SK-N-SH (cell line): ENCODE measurements around the gene POLR1C. TPM values are rescaled to one million over a fixed set of nuclear protein-coding genes. Genes with fewer than 3 reads are reported as not detected.

Experiments used
- CTCF ChIA-PET: fragments of 300-600, 350-600 bp; formaldehyde crosslinking; extraction: SDS; loops from one replicate; lab custom pipeline; 2021; lab: Yijun Ruan, JAX
- POLR2A ChIA-PET: fragments of 350-600 bp; sonication (Branson Sonifier 250); formaldehyde crosslinking; extraction: SDS; loops from one replicate; lab custom pipeline; 2020; ENCODE audit warnings: antibody characterized with exemption, inconsistent platforms; lab: Yijun Ruan, JAX
- DNase-seq: peaks from one replicate; pipeline ENCODE4 v3.0.0; 2012
- H2AFZ ChIP-seq: fragments of 200-600 bp; sonication (generic); 2 replicates; pipeline ENCODE4 v1.8.1; 2016; ENCODE audit warnings: antibody characterized with exemption, mild to moderate bottlenecking, low read depth
- H3F3A ChIP-seq: fragments of 200-600 bp; sonication (generic); replicated peaks from 2 replicates; pipeline ENCODE3; 2016; ENCODE audit warnings: antibody characterized with exemption, mild to moderate bottlenecking; ENCODE audit not compliant: insufficient read depth
- H3K27ac ChIP-seq, 2 experiments: fragments of 200-500 bp in 1 of 2; fragments of 200-600 bp in 1 of 2; sonication (Bioruptor generic) in 1 of 2; sonication (generic), shearing (Covaris generic) in 1 of 2; 2 replicates each; pipeline versions ENCODE4 v1.5.1 to v1.6.1; 2014 to 2016; ENCODE audit warnings: low read depth in 2 of 2, inconsistent platforms in 1 of 2, low read length in 1 of 2, mild to moderate bottlenecking in 1 of 2, mixed read lengths in 1 of 2
- H3K27me3 ChIP-seq: fragments of 200-600 bp; sonication (generic), shearing (Covaris generic); 2 replicates; pipeline ENCODE4 v1.6.1; 2016; ENCODE audit warnings: mixed run types; ENCODE audit not compliant: insufficient read depth
- H3K36me3 ChIP-seq, 2 experiments: fragments of 200-500 bp in 1 of 2; fragments of 200-600 bp in 1 of 2; sonication (Bioruptor generic) in 1 of 2; sonication (generic) in 1 of 2; replicated peaks in 1 of 2; 2 replicates each; pipeline versions ENCODE3 to v1.5.1; 2014 to 2016; ENCODE audit warnings: low read length in 1 of 2, mild to moderate bottlenecking in 1 of 2; ENCODE audit not compliant: insufficient read depth in 2 of 2, control insufficient read depth in 1 of 2
- H3K4me1 ChIP-seq, 2 experiments: fragments of 200-500 bp in 1 of 2; fragments of 200-600 bp in 1 of 2; sonication (Bioruptor generic) in 1 of 2; sonication (generic), shearing (Covaris generic) in 1 of 2; 2 replicates each; pipeline versions ENCODE4 v1.5.1 to v1.6.1; 2014 to 2016; ENCODE audit warnings: low read depth in 1 of 2, low read length in 1 of 2, mixed run types in 1 of 2; ENCODE audit not compliant: insufficient read depth in 2 of 2, control insufficient read depth in 1 of 2
- H3K4me2 ChIP-seq: fragments of 200-600 bp; sonication (generic), shearing (Covaris generic); 2 replicates; pipeline ENCODE4 v1.6.1; 2017; ENCODE audit warnings: mixed run types
- H3K4me3 ChIP-seq, 2 experiments: fragments of 200-500 bp in 1 of 2; fragments of 200-600 bp in 1 of 2; sonication (Bioruptor generic) in 1 of 2; sonication (generic), shearing (Covaris generic) in 1 of 2; 2 replicates each; pipeline versions ENCODE4 v1.5.1 to v1.8.1; 2014 to 2016; ENCODE audit warnings: low read depth in 2 of 2, inconsistent platforms in 1 of 2, low read length in 1 of 2, mild to moderate bottlenecking in 1 of 2, mixed read lengths in 1 of 2, moderate library complexity in 1 of 2
- H3K79me2 ChIP-seq: fragments of 200-600 bp; sonication (generic); 2 replicates; pipeline ENCODE4 v1.8.1; 2017; ENCODE audit warnings: mild to moderate bottlenecking; ENCODE audit not compliant: insufficient read depth
- H3K9ac ChIP-seq: fragments of 200-600 bp; sonication (generic); 2 replicates; pipeline ENCODE4 v1.6.1; 2017; ENCODE audit warnings: mixed run types
- H3K9me2 ChIP-seq: fragments of 200-600 bp; sonication (generic); 2 replicates; pipeline ENCODE4 v1.6.1; 2017; ENCODE audit warnings: mixed run types
- H3K9me3 ChIP-seq: fragments of 200-600 bp; sonication (generic); 2 replicates; pipeline ENCODE4 v1.6.1; 2017; ENCODE audit warnings: mixed run types, mild to moderate bottlenecking, moderate library complexity
- H4K20me1 ChIP-seq: fragments of 200-600 bp; sonication (generic); 2 replicates; pipeline ENCODE4 v1.6.1; 2017; ENCODE audit warnings: mild to moderate bottlenecking, mixed run types; ENCODE audit not compliant: insufficient read depth
- CHD2 ChIP-seq: fragments of 150-350 bp; IDR thresholded peaks from 2 replicates; pipeline ENCODE4 v1.6.1; 2018; ENCODE audit warnings: low read length; ENCODE audit not compliant: partially characterized antibody
- ELF1 ChIP-seq: IDR thresholded peaks from 2 replicates; pipeline ENCODE4 v1.4.0; 2012
- EP300 ChIP-seq, 2 experiments: IDR thresholded peaks; 2 replicates each; pipeline versions ENCODE4 v1.4.0 to v1.6.1; 2012; ENCODE audit warnings: borderline replicate concordance in 1 of 2, low read depth in 1 of 2, low read length in 1 of 2
- EZH2phosphoT487 ChIP-seq: fragments of 200-600 bp; sonication (generic); IDR thresholded peaks from 2 replicates; pipeline ENCODE4 v1.6.1; 2017; ENCODE audit warnings: low read depth, mixed run types, mild to moderate bottlenecking, antibody characterized with exemption, moderate library complexity, borderline replicate concordance
- FOXJ3 ChIP-seq: sonication (generic); formaldehyde crosslinking; IDR thresholded peaks from 2 replicates; pipeline ENCODE4 v1.5.1; 2020; ENCODE audit warnings: mild to moderate bottlenecking, missing genetic modification reagents
- IRF3 ChIP-seq: fragments of 150-350 bp; IDR thresholded peaks from 2 replicates; pipeline ENCODE4 v1.6.1; 2016; ENCODE audit warnings: mild to moderate bottlenecking, low read depth, low read length
- JUND ChIP-seq: IDR thresholded peaks from 2 replicates; pipeline ENCODE4 v1.4.0; 2012
- MEF2A ChIP-seq: IDR thresholded peaks from 2 replicates; pipeline ENCODE4 v1.4.0; 2012; ENCODE audit warnings: low read depth, borderline replicate concordance
- MXI1 ChIP-seq: IDR thresholded peaks from 2 replicates; pipeline ENCODE4 v1.6.1; 2012; ENCODE audit warnings: mild to moderate bottlenecking, low read depth, low read length, improper control_type of control experiment
- PBX3 ChIP-seq: IDR thresholded peaks from 2 replicates; pipeline ENCODE4; 2012
- RAD21 ChIP-seq: IDR thresholded peaks from 2 replicates; pipeline ENCODE4 v1.6.1; 2012; ENCODE audit warnings: mild to moderate bottlenecking, low read length
- RCOR1 ChIP-seq: fragments of 150-350 bp; IDR thresholded peaks from 2 replicates; pipeline ENCODE4 v1.6.1; 2017; ENCODE audit warnings: antibody characterized with exemption, low read length
- REST ChIP-seq: IDR thresholded peaks from 2 replicates; pipeline ENCODE4 v1.6.1; 2012; ENCODE audit warnings: mild to moderate bottlenecking, low read depth, low read length, moderate library complexity
- RFX5 ChIP-seq: IDR thresholded peaks from 2 replicates; pipeline ENCODE4 v1.6.1; 2012; ENCODE audit warnings: mild to moderate bottlenecking, improper control_type of control experiment, low read length
- SMC3 ChIP-seq: IDR thresholded peaks from 2 replicates; pipeline ENCODE4 v1.6.1; 2012; ENCODE audit warnings: low read depth, low read length, improper control_type of control experiment
- TAF1 ChIP-seq: IDR thresholded peaks from 2 replicates; pipeline ENCODE4 v1.6.1; 2012; ENCODE audit warnings: low read depth, mild to moderate bottlenecking, low read length, moderate library complexity, borderline replicate concordance
- TEAD4 ChIP-seq: IDR thresholded peaks from 2 replicates; pipeline ENCODE4 v1.4.0; 2012; ENCODE audit warnings: mild to moderate bottlenecking, borderline replicate concordance; ENCODE audit not compliant: insufficient read depth
- WGBS: methylation state at CpG from one replicate; pipeline ENCODE4 v1.1.6; 2017; ENCODE audit warnings: low lambda C conversion rate; 5-methylcytosine and 5-hydroxymethylcytosine counted together
- polyA plus RNA-seq, 3 experiments: library from polyadenylated mRNA; depleted of rRNA; stranded (reverse); fragments of >200 nt; gene quantifications; 2 replicates each; pipeline ENCODE4 v1.2.3, GENCODE V29; 2012

The POLR1C gene
- polyA plus RNA-seq, 1 of the 3 experiments (the other 2 are of a cell fraction) = 59.1 TPM

DNA sequence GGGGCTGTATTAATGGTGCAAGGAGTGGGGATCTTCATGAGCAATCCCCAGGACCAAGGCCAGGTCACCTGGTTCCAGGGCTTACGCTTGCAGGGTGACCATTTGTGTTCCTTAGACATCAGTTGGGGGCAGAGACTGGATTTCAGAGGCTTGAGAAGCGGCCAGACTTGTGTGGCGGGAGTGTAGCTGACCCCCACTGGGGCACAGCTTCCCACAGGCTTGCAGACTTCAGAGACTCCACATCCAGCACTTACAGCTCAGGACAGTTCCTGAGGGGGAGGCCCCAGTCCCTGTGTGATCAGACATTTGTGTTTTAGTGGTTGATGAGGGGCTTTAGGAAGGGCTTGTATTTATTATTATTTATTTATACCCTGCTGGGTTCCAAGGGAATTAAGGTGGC, 24.2 kb upstream of the POLR1C start:
- H3K36me3 ChIP-seq = peaks cover 0 to under 1% of the 10 kb centered on the region in 2 experiments
- H2AFZ ChIP-seq = no peak overlapping the region
- no peaks in the 10 kb centered on the region for H3K27me3 ChIP-seq
- no peaks in the 10 kb centered on the region for H3K9me2 ChIP-seq
- TF ChIP-seq IRF3 = no peak
- peak; percentile 51; the same call in 1 of the 2 replicates for TF ChIP-seq REST
- H3K4me3 ChIP-seq = no peak overlapping the region
- peak overlapping the region in 1 of 2 experiments; percentile 80; a peak in 2 of 4 replicates for H3K27ac ChIP-seq
- no peak overlapping the region for H3K9ac ChIP-seq
- WGBS = no CpG with 5 or more reads among the region's 3 CpGs
- H3K9me3 ChIP-seq = no peaks in the 10 kb centered on the region
- H3K79me2 ChIP-seq = peaks cover 25% of the 10 kb centered on the region; the same call in 1 of the 2 replicates
- DNase-seq = no peak
- H3K4me2 ChIP-seq = no peak overlapping the region
- ChIA-PET CTCF (interaction anchor here (1.2 to 22.4 kb wide), 5 partner anchors 14 to 264 kb away, joined by 3 to 382 read pairs (median 22); partner anchors contain the start of genes DLK2, DNPH1 and LRRC73), POLR2A (interaction anchor here (0.9 to 2.1 kb wide), 2 partner anchors 14 to 15 kb away, joined by 3 to 8 read pairs (median 4); partner anchors contain the start of gene TJAP1)
- H3F3A ChIP-seq = no peaks in the 10 kb centered on the region
- H3K4me1 ChIP-seq = peaks cover 24 to 43% of the 10 kb centered on the region in 2 experiments
- peaks cover 35% of the 10 kb centered on the region; the same call in 1 of the 2 replicates for H4K20me1 ChIP-seq

DNA sequence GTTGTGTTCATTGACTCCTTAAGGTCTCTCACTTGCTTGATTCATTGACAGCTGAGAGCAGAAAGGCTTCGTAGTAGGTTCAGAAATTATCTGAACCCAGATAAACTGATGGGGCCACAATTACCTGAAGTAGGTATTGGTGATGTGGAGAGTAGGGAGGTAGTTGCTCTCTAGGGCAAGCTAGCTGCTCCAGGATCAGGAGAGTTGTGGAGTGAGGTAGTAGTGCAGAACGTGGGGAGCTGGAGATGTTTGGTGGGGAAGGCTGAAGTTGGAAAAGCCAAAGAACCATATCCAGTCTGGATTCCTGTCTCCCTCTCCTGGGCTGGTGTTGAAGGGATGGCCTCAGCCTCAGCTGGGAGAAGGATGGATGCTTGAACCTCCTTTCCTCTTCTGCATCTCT, 23.7 kb upstream of the POLR1C start:
- DNase-seq = no peak
- H2AFZ ChIP-seq = no peak overlapping the region
- no peaks in the 10 kb centered on the region for H3K9me2 ChIP-seq
- H3K27me3 ChIP-seq = no peaks in the 10 kb centered on the region
- CTCF ChIA-PET = interaction anchor here (0.8 to 22.4 kb wide), 6 partner anchors 13 to 264 kb away, joined by 3 to 382 read pairs (median 13); partner anchors contain the start of genes DLK2, DNPH1 and LRRC73
- peaks cover 19 to 43% of the 10 kb centered on the region in 2 experiments for H3K4me1 ChIP-seq
- no peak overlapping the region; a peak in 1 of 4 replicates for H3K27ac ChIP-seq
- no peaks in the 10 kb centered on the region for H3K9me3 ChIP-seq
- POLR2A ChIA-PET = interaction anchor here (0.9 to 2.1 kb wide), 2 partner anchors 14 to 16 kb away, joined by 3 to 8 read pairs; partner anchors contain the start of gene TJAP1
- peaks cover 0 to 3% of the 10 kb centered on the region in 2 experiments for H3K36me3 ChIP-seq
- H3K9ac ChIP-seq = no peak overlapping the region
- peaks cover 35% of the 10 kb centered on the region; the same call in 1 of the 2 replicates for H4K20me1 ChIP-seq
- no peak overlapping the region for H3K4me3 ChIP-seq
- H3K79me2 ChIP-seq = peaks cover 20% of the 10 kb centered on the region; the same call in 1 of the 2 replicates
- H3F3A ChIP-seq = no peaks in the 10 kb centered on the region
- 93% methylated on average over 2 of the region's 2 CpGs for WGBS
- H3K4me2 ChIP-seq = no peak overlapping the region
- no peak for TF ChIP-seq TAF1
- no peak for TF ChIP-seq RAD21
- TF ChIP-seq EP300 (IDR thresholded peaks at IDR 0.05; ENCODE audit: borderline replicate concordance in 1 of 2, low read depth in 1 of 2, low read length in 1 of 2) = no peak
- TF ChIP-seq TEAD4 = no peak
- TF ChIP-seq REST = no peak
- no peak for TF ChIP-seq SMC3
- TF ChIP-seq MEF2A = no peak
- no peak for TF ChIP-seq EZH2phosphoT487
- no peak for TF ChIP-seq RFX5
- no peak for TF ChIP-seq RCOR1
- TF ChIP-seq PBX3 = no peak
- no peak for TF ChIP-seq MXI1
- TF ChIP-seq ELF1 = no peak
- no peak for TF ChIP-seq FOXJ3 (CRISPR knock-in tag)
- TF ChIP-seq JUND = no peak
- no peak for TF ChIP-seq CHD2
